ENCODE results near the gene MPIG6B. TPM values are rescaled to one million over a fixed set of nuclear protein-coding genes. Genes with fewer than 3 reads are reported as not detected.

MPIG6B gene
- total RNA-seq, 1 donor from 2014 or later = 0.19 TPM

DNA sequence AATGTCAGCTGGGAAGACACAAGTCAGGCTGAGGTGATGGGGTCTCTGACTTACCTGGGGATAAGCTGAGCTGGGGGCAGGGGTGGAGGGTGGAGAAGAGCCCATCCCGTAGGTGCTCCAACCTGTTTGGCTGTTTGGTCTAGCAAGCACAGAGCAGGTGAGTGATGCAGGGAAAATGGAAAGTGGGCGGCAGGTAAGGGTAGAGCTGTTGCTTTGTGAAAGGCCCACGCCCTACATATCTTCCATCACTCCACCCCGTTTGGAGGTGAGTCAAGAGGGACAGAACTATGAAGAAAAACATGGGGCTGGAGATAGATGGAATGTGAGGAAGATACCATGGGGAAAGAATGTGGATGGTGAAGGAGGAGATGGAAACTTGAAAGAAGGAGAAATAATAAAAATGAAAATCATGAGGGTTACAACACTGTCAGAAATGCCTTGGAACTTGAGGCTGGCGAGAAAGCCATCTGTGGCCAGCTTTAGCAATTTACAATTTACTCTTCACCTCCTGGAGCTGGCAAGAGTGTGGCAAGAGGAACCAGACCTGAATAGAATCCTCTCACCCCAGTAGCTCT lies 2.9 kb upstream of the MPIG6B start:
- H3K4me1 ChIP-seq = no peaks in the 10 kb centered on the region
- no peak overlapping the region for H3K27ac ChIP-seq (replicated peaks)
- no peaks in the 10 kb centered on the region for H3K36me3 ChIP-seq
- TF ChIP-seq, protein P1, sequence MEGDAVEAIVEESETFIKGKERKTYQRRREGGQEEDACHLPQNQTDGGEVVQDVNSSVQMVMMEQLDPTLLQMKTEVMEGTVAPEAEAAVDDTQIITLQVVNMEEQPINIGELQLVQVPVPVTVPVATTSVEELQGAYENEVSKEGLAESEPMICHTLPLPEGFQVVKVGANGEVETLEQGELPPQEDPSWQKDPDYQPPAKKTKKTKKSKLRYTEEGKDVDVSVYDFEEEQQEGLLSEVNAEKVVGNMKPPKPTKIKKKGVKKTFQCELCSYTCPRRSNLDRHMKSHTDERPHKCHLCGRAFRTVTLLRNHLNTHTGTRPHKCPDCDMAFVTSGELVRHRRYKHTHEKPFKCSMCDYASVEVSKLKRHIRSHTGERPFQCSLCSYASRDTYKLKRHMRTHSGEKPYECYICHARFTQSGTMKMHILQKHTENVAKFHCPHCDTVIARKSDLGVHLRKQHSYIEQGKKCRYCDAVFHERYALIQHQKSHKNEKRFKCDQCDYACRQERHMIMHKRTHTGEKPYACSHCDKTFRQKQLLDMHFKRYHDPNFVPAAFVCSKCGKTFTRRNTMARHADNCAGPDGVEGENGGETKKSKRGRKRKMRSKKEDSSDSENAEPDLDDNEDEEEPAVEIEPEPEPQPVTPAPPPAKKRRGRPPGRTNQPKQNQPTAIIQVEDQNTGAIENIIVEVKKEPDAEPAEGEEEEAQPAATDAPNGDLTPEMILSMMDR (IDR thresholded peaks at IDR 0.05; ENCODE audit: borderline replicate concordance) = no peak
- no peak overlapping the region for H3K4me3 ChIP-seq
- intact Hi-C loops (cut with micrococcal nuclease) = no loop called here
- no peak for DNase-seq
- H3K9me3 ChIP-seq (replicated peaks) = no peaks in the 10 kb centered on the region
- no peaks in the 10 kb centered on the region for H3K27me3 ChIP-seq (ENCODE audit: low read depth)

GRCh38 chr6:31721351-31722020 lies 1.7 kb upstream of the MPIG6B start, which contains the start of gene LY6G6C:
Gene LY6G6C, minus strand, starts transcription at chr6:31721746. Its CDS starts 67 bp downstream, at chr6:31721679.
- intact Hi-C loops (cut with micrococcal nuclease) = no loop called here
- H3K9me3 ChIP-seq (replicated peaks) = no peaks in the 10 kb centered on the region
- H3K4me1 ChIP-seq = no peaks in the 10 kb centered on the region
- DNase-seq = no peak
- no peak within 1 kb of the TSS for H3K27ac ChIP-seq (replicated peaks)
- H3K36me3 ChIP-seq = peaks cover 10% of the 10 kb centered on the region
- H3K27me3 ChIP-seq (ENCODE audit: low read depth) = no peaks in the 10 kb centered on the region
- TF ChIP-seq, protein P1 (IDR thresholded peaks at IDR 0.05; ENCODE audit: borderline replicate concordance) = no peak
- H3K4me3 ChIP-seq = no peak within 1 kb of the TSS

DNA sequence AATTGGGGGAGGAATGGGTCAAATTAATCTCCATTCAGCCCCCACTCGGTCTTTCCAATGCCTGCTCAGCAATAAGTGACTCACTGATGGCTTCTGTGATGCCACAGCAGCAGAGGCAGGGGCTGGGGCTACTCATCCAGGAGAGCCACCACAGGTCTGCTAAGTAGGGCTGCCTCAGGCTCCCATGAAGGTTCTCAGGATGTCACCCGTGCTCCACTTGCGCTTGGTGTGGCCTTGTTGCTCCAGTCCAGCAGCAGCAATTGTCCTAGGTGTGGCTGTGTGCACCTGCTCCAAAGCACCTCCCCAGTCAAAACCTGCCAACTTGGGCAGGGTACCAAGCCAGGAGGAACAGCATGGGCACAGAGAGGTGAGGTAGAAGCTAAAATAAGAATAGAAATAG lies 1.0 kb upstream of the MPIG6B start:
- DNase-seq = no peak
- Histone ChIP-seq H3K9me3 (replicated peaks) (no peaks in the 10 kb centered on the region), H3K4me3 (no peak overlapping the region), H3K4me1 (no peaks in the 10 kb centered on the region), H3K27ac (replicated peaks) (no peak overlapping the region), H3K36me3 (peaks cover 15% of the 10 kb centered on the region), H3K27me3 (ENCODE audit: low read depth) (no peaks in the 10 kb centered on the region)
- intact Hi-C loops (cut with micrococcal nuclease) = no loop called here
- TF ChIP-seq, protein P1 (IDR thresholded peaks at IDR 0.05; ENCODE audit: borderline replicate concordance) = no peak

GRCh38 chr6:31723980-31724691 lies 963 bp downstream of the MPIG6B start:
- Histone ChIP-seq H3K4me1 (peaks cover 16% of the 10 kb centered on the region), H3K36me3 (peaks cover 27% of the 10 kb centered on the region), H3K27me3 (ENCODE audit: low read depth) (no peaks in the 10 kb centered on the region), H3K4me3 (no peak overlapping the region), H3K9me3 (replicated peaks) (no peaks in the 10 kb centered on the region), H3K27ac (replicated peaks) (peak overlapping the region; percentile 46)
- intact Hi-C loops (cut with micrococcal nuclease) = no loop called here
- TF ChIP-seq, protein P1 (IDR thresholded peaks at IDR 0.05; ENCODE audit: borderline replicate concordance) = no peak
- no peak for DNase-seq

DNA sequence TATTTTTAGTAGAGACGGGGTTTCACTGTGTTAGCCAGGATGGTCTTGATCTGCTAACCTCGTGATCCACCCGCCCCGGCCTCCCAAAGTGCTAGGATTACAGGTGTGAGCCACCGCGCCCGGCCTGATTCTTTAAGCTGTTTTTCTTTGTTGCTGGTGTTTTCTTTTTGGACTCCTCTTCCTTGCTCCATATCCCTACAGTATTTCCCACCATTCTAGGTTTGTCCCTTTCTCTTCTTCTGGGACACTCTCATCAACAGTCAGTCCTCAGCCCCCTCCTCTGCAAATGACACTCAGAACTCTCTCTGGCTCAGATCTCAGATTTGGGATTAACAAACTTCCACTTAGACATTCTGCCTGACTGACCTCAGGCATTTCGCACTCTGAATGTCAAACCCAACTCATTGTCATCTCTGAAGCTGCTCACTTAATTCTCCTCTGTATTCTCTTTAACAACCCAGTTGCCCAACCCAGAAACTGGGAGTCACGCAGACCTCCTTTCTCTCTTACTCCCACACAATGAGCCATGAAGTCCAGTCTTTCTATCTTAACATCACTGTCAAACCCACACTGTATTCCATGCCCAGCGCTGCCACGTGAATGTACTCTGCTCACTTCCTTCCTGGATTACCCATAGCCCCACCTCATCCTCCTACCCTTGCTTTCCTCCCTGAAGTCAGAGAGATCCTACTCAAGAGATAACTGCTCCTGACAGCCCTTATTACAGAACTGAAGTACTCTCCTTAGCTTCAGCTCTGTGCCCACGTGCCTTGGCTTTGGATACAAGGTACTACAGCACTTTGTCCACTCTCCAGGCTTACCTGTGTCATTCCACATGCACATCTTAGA lies 2.6 kb downstream of the MPIG6B start:
- no peaks in the 10 kb centered on the region for H3K9me3 ChIP-seq (replicated peaks)
- H3K27ac ChIP-seq (replicated peaks) = no peak overlapping the region
- TF ChIP-seq, protein P1 (IDR thresholded peaks at IDR 0.05; ENCODE audit: borderline replicate concordance) = no peak
- intact Hi-C loops (cut with micrococcal nuclease) = no loop called here
- H3K36me3 ChIP-seq = peaks cover 30% of the 10 kb centered on the region
- H3K27me3 ChIP-seq (ENCODE audit: low read depth) = no peaks in the 10 kb centered on the region
- no peak overlapping the region for H3K4me3 ChIP-seq
- DNase-seq = no peak
- H3K4me1 ChIP-seq = peaks cover 31% of the 10 kb centered on the region

Data from left ventricle myocardium inferior (tissue), 1 donor.